Smooth muscle cell of the umbilical artery (primary cell): ENCODE measurements around the gene BHLHE40. TPM values are rescaled to one million over a fixed set of nuclear protein-coding genes. Genes with fewer than 3 reads are reported as not detected.

Experiments used
- total RNA-seq: library from RNA; depleted of rRNA; stranded (reverse); fragments of >200 nt; gene quantifications from 2 replicates; pipeline ENCODE4 v1.2.3, GENCODE V29; 2014

The BHLHE40 gene
- 40.7 and 85.1 TPM in 2 replicates for total RNA-seq

DNA sequence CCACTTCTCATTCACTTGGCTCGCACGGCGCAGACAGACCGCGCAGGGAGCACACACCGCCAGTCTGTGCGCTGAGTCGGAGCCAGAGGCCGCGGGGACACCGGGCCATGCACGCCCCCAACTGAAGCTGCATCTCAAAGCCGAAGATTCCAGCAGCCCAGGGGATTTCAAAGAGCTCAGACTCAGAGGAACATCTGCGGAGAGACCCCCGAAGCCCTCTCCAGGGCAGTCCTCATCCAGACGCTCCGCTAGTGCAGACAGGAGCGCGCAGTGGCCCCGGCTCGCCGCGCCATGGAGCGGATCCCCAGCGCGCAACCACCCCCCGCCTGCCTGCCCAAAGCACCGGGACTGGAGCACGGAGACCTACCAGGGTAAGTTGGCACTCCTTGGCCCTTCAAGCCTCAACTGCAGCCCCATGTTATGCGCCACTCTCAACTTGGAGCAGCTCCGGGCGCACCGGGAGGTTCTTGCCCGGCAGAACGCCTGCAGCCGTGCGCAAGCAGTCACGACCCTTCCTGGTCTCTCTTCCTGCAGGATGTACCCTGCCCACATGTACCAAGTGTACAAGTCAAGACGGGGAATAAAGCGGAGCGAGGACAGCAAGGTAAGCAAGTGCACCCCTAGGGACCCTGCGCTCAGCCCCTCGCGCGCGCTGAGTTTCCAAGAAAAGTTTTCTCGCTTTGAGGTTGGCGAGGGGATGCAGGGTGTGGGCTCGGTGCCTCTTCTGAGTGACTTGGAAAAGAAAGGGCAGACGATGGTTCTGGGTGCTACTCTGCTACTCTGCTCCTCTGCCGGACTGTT is at the start of gene BHLHE40:
Gene BHLHE40 (plus strand): TSS at position 10 of the 801 bp plus-strand sequence. CDS start 282 bp downstream, at position 292.

Other genes starting within 250 kb of the BHLHE40 start
- 76.5 and 135 TPM in 2 replicates for gene ARL8B, start 142.9 kb downstream of the BHLHE40 start, total RNA-seq
- gene EDEM1, start 208.3 kb downstream of the BHLHE40 start, total RNA-seq, result 38.3 and 59.9 TPM in 2 replicates